22Rv1 (cell line): Measurements from ENCODE around the gene SCN1B.

Source experiments
- CTCF ChIP-seq: fragments of 450-650 bp; IDR thresholded peaks from 2 replicates; pipeline ENCODE4 v1.5.1; 2017; ENCODE audit warnings: mild to moderate bottlenecking
- ZFX ChIP-seq: fragments of 450-650 bp; IDR thresholded peaks from 2 replicates; pipeline ENCODE4 v1.6.1; 2017; ENCODE audit warnings: antibody characterized with exemption, borderline replicate concordance

- no peak for TF ChIP-seq ZFX
- no peak for TF ChIP-seq CTCF
Measured at GRCh38 chr19:34991542-34992333, 38.5 kb upstream of the SCN1B start.
